ENCODE data around the gene FYN. TPM values are rescaled to one million over a fixed set of nuclear protein-coding genes. Genes with fewer than 3 reads are reported as not detected.

Gene FYN
- polyA plus RNA-seq, 2 of the 4 experiments (the other 2 are of a cell fraction): 3.5 to 3.7 TPM

DNA sequence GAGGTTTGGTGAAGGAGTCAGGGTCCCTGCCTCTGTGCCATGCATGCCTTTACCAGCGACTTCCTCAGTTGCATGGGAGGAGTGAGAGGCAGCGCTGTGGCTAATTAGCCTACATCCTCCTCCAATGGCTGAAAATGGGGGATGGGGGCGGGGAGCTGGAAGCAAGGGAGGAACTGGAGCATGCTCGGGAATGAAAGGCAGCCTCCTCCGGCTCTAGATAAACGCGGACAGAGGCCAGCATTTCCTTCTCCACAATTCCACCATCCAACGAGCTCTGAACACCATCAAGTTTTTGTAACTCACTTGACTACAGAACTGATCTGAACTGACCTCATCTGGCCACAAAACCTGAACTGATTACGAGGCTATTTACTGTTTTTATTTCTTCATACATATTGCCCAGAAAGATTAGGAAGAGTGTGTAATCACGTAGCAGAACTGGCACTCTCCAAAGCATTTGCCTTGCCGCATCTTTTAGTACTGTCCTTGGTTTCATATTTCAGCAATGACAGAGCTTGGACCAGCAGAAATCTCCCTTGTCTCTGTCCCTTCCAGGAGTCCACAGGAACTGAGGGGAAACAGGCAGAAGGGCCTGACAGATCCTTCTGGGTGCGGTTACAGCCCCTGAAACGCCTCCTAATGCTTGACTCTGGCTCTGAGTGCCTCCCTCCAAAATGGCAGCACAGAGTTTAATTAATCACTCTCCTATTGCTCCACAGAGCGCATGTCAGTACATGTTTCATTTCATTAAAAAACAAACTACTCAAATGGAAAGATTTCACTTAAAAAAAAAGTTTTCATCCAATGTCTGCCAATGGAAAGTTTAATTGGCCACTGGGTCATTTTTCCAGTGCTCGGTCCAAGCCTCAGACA, 209.3 kb downstream of the FYN start:
- FAIRE-seq (no peak), DNase-seq (ENCODE audit: low read depth in 1 of 2, low spot score in 1 of 2) (no peak), ATAC-seq (no peak)
- ChIA-PET CTCF (interaction anchor here (1.7 kb wide), 1 partner anchor 376 kb away, joined by 3 read pairs; no protein-coding TSS in a partner anchor), POLR2A (no interaction called here)
- Histone ChIP-seq H3K4me2 (no peak overlapping the region), H3K4me3 (no peak overlapping the region), H3K9me3 (no peaks in the 10 kb centered on the region), H3K27ac (no peak overlapping the region), H3K4me1 (no peaks in the 10 kb centered on the region; the same call in 2 of the 3 replicates)
- WGBS (ENCODE audit: missing lambda C conversion rate): 79% methylated on average over 15 of the region's 15 CpGs
- TF ChIP-seq ZNF302 (CRISPR knock-in tag; IDR thresholded peaks at IDR 0.05) (no peak), FOSL2 (IDR thresholded peaks at IDR 0.05) (no peak), FOSL2 (CRISPR knock-in tag; IDR thresholded peaks at IDR 0.05) (no peak), USF2 (IDR thresholded peaks at IDR 0.05) (no peak), NFE2L2 (conservative IDR thresholded peaks at IDR 0.05; ENCODE audit: low read length) (no peak), CBX2 (IDR thresholded peaks at IDR 0.05; ENCODE audit: borderline replicate concordance, low read depth) (no peak), HOXA7 (CRISPR knock-in tag; IDR thresholded peaks at IDR 0.05) (no peak)
- TF ChIP-seq, protein P1, sequence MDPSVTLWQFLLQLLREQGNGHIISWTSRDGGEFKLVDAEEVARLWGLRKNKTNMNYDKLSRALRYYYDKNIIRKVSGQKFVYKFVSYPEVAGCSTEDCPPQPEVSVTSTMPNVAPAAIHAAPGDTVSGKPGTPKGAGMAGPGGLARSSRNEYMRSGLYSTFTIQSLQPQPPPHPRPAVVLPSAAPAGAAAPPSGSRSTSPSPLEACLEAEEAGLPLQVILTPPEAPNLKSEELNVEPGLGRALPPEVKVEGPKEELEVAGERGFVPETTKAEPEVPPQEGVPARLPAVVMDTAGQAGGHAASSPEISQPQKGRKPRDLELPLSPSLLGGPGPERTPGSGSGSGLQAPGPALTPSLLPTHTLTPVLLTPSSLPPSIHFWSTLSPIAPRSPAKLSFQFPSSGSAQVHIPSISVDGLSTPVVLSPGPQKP (IDR thresholded peaks at IDR 0.05; ENCODE audit: low read depth, low read length): no peak

- H3K9me3 ChIP-seq: no peaks in the 10 kb centered on the region
- no peak overlapping the region for H3K27ac ChIP-seq
- FAIRE-seq: no peak
- DNase-seq (ENCODE audit: low read depth in 1 of 2, low spot score in 1 of 2): no peak
- no peak overlapping the region for H3K4me3 ChIP-seq
- 82% methylated on average over 11 of the region's 12 CpGs for WGBS (ENCODE audit: missing lambda C conversion rate)
- CTCF ChIA-PET: interaction anchor here (1.7 kb wide), 1 partner anchor 377 kb away, joined by 3 read pairs; no protein-coding TSS in a partner anchor
- POLR2A ChIA-PET: no interaction called here
- H3K4me2 ChIP-seq: no peak overlapping the region
- H3K4me1 ChIP-seq: peaks cover 7% of the 10 kb centered on the region; the same call in 2 of the 3 replicates
- ATAC-seq: no peak
- TF ChIP-seq, protein P2, sequence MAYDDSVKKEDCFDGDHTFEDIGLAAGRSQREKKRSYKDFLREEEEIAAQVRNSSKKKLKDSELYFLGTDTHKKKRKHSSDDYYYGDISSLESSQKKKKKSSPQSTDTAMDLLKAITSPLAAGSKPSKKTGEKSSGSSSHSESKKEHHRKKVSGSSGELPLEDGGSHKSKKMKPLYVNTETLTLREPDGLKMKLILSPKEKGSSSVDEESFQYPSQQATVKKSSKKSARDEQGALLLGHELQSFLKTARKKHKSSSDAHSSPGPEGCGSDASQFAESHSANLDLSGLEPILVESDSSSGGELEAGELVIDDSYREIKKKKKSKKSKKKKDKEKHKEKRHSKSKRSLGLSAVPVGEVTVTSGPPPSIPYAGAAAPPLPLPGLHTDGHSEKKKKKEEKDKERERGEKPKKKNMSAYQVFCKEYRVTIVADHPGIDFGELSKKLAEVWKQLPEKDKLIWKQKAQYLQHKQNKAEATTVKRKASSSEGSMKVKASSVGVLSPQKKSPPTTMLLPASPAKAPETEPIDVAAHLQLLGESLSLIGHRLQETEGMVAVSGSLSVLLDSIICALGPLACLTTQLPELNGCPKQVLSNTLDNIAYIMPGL (CRISPR knock-in tag; IDR thresholded peaks at IDR 0.05; ENCODE audit: borderline replicate concordance): no peak
- no peak for TF ChIP-seq RAD21 (conservative IDR thresholded peaks at IDR 0.05 in 1 of 2, IDR thresholded peaks at IDR 0.05 in 1 of 2)
- TF ChIP-seq RFX5 (IDR thresholded peaks at IDR 0.05): no peak
- TF ChIP-seq REST (IDR thresholded peaks at IDR 0.05): no peak
- no peak for TF ChIP-seq CHD2 (IDR thresholded peaks at IDR 0.05; ENCODE audit: low read length, partially characterized antibody)
- no peak for TF ChIP-seq HDAC2 (IDR thresholded peaks at IDR 0.05)
- no peak for TF ChIP-seq MAZ (IDR thresholded peaks at IDR 0.05; ENCODE audit: borderline replicate concordance, low read depth, low read length)
- TF ChIP-seq E2F6 (IDR thresholded peaks at IDR 0.05; ENCODE audit: borderline replicate concordance, low read depth): no peak
- no peak for TF ChIP-seq HOXB5 (CRISPR knock-in tag; IDR thresholded peaks at IDR 0.05)
- TF ChIP-seq KDM5A (IDR thresholded peaks at IDR 0.05): no peak
- no peak for TF ChIP-seq EHMT2 (IDR thresholded peaks at IDR 0.05; ENCODE audit: low read depth)
- TF ChIP-seq TFCP2L1 (CRISPR knock-in tag; IDR thresholded peaks at IDR 0.05): no peak
- no peak for TF ChIP-seq EHF (CRISPR knock-in tag; IDR thresholded peaks at IDR 0.05)
- TF ChIP-seq, protein P1 (IDR thresholded peaks at IDR 0.05; ENCODE audit: low read depth, low read length): no peak
- no peak for TF ChIP-seq USF2 (IDR thresholded peaks at IDR 0.05)
- TF ChIP-seq, protein P3, sequence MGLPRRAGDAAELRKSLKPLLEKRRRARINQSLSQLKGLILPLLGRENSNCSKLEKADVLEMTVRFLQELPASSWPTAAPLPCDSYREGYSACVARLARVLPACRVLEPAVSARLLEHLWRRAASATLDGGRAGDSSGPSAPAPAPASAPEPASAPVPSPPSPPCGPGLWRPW (IDR thresholded peaks at IDR 0.05): no peak
- TF ChIP-seq ZNF302 (CRISPR knock-in tag; IDR thresholded peaks at IDR 0.05): no peak
These were observed 210.3 kb downstream of the FYN start for GRCh38 chr6:111662794-111663593.
